ENCODE data around the gene CCDC18.
"Not testable (repeated sequence)": the region's sequence is repeated elsewhere in the genome, so short reads cannot be mapped to it uniquely, and the experiment has no call there.

Gene CCDC18

GRCh38 chr1:93219443-93219842 is 38.9 kb downstream of the CCDC18 start:
- peak; percentile 53 for DNase-seq
- in situ Hi-C loops (cut with MboI; ENCODE audit: low pct_unique_long_range_greater_than_20kb, low sequenced_read_pairs) = no loop called here

- DNase-seq; in situ Hi-C loops (cut with MboI; ENCODE audit: low pct_unique_long_range_greater_than_20kb, low sequenced_read_pairs): not testable (repeated sequence)
Observed at GRCh38 chr1:93220716-93221115, 40.2 kb downstream of the CCDC18 start.

GRCh38 chr1:93221913-93222312 is 41.4 kb downstream of the CCDC18 start:
- in situ Hi-C loops (cut with MboI; ENCODE audit: low pct_unique_long_range_greater_than_20kb, low sequenced_read_pairs) = no loop called here

GRCh38 chr1:93223023-93223675 is 42.6 kb downstream of the CCDC18 start:
- DNase-seq = no peak
- in situ Hi-C loops (cut with MboI; ENCODE audit: low pct_unique_long_range_greater_than_20kb, low sequenced_read_pairs) = no loop called here

More at GRCh38 chr1:93221913-93222312, 41.4 kb downstream of the CCDC18 start:
- peak; percentile 15 for DNase-seq

GRCh38 chr1:93235261-93235660 is 54.7 kb downstream of the CCDC18 start:
- no peak for DNase-seq
- in situ Hi-C loops (cut with MboI; ENCODE audit: low pct_unique_long_range_greater_than_20kb, low sequenced_read_pairs) = no loop called here

GRCh38 chr1:93237021-93237420 is 56.5 kb downstream of the CCDC18 start:
- in situ Hi-C loops (cut with MboI; ENCODE audit: low pct_unique_long_range_greater_than_20kb, low sequenced_read_pairs) = no loop called here
- DNase-seq = no peak

GRCh38 chr1:93238425-93238824 is 57.9 kb downstream of the CCDC18 start:
- no peak for DNase-seq
- in situ Hi-C loops (cut with MboI; ENCODE audit: low pct_unique_long_range_greater_than_20kb, low sequenced_read_pairs) = no loop called here

- in situ Hi-C loops (cut with MboI; ENCODE audit: low pct_unique_long_range_greater_than_20kb, low sequenced_read_pairs) = no loop called here
- no peak for DNase-seq
Observed at GRCh38 chr1:93239863-93240262, 59.3 kb downstream of the CCDC18 start.

- in situ Hi-C loops (cut with MboI; ENCODE audit: low pct_unique_long_range_greater_than_20kb, low sequenced_read_pairs); DNase-seq: not testable (repeated sequence)
Observed at GRCh38 chr1:93243233-93243632, 62.7 kb downstream of the CCDC18 start.

- no peak for DNase-seq
- in situ Hi-C loops (cut with MboI; ENCODE audit: low pct_unique_long_range_greater_than_20kb, low sequenced_read_pairs) = no loop called here
Observed at GRCh38 chr1:93244298-93245069, 64.0 kb downstream of the CCDC18 start.

GRCh38 chr1:93251966-93252365 is 71.4 kb downstream of the CCDC18 start:
- in situ Hi-C loops (cut with MboI; ENCODE audit: low pct_unique_long_range_greater_than_20kb, low sequenced_read_pairs) = no loop called here
- DNase-seq = no peak

GRCh38 chr1:93252598-93252997 is 72.1 kb downstream of the CCDC18 start:
- no peak for DNase-seq
- in situ Hi-C loops (cut with MboI; ENCODE audit: low pct_unique_long_range_greater_than_20kb, low sequenced_read_pairs) = no loop called here

- in situ Hi-C loops (cut with MboI; ENCODE audit: low pct_unique_long_range_greater_than_20kb, low sequenced_read_pairs) = no loop called here
- DNase-seq = no peak
Observed at GRCh38 chr1:93253516-93253915, 73.0 kb downstream of the CCDC18 start.

GRCh38 chr1:93255222-93256079 is 74.9 kb downstream of the CCDC18 start:
- no peak for DNase-seq
- in situ Hi-C loops (cut with MboI; ENCODE audit: low pct_unique_long_range_greater_than_20kb, low sequenced_read_pairs) = no loop called here

GRCh38 chr1:93256433-93256832 is 75.9 kb downstream of the CCDC18 start:
- no peak for DNase-seq
- in situ Hi-C loops (cut with MboI; ENCODE audit: low pct_unique_long_range_greater_than_20kb, low sequenced_read_pairs) = no loop called here

- no peak for DNase-seq
- in situ Hi-C loops (cut with MboI; ENCODE audit: low pct_unique_long_range_greater_than_20kb, low sequenced_read_pairs) = no loop called here
Observed at GRCh38 chr1:93257889-93258288, 77.4 kb downstream of the CCDC18 start.

- DNase-seq; in situ Hi-C loops (cut with MboI; ENCODE audit: low pct_unique_long_range_greater_than_20kb, low sequenced_read_pairs): not testable (repeated sequence)
Observed at GRCh38 chr1:93260726-93261125, 80.2 kb downstream of the CCDC18 start.

- in situ Hi-C loops (cut with MboI; ENCODE audit: low pct_unique_long_range_greater_than_20kb, low sequenced_read_pairs) = no loop called here
- no peak for DNase-seq
Observed at GRCh38 chr1:93262645-93263044, 82.1 kb downstream of the CCDC18 start.

GRCh38 chr1:93268888-93269287 is 88.4 kb downstream of the CCDC18 start:
- in situ Hi-C loops (cut with MboI; ENCODE audit: low pct_unique_long_range_greater_than_20kb, low sequenced_read_pairs); DNase-seq: not testable (repeated sequence)

GRCh38 chr1:93275262-93275633 is 94.7 kb downstream of the CCDC18 start:
- in situ Hi-C loops (cut with MboI; ENCODE audit: low pct_unique_long_range_greater_than_20kb, low sequenced_read_pairs); DNase-seq: not testable (repeated sequence)

Measured in KBM-7 (cell line).